GM12878 (cell line): ENCODE results near the gene PFDN4. TPM values are rescaled to one million over a fixed set of nuclear protein-coding genes. Genes with fewer than 3 reads are reported as not detected.
A peak's percentile ranks its signal among the peaks of the same experiment; 100 is the strongest.

Source experiments
- ATAC-seq: fragments of 200-7000 bp; cut with Tn5 transposase; 3 replicates; pipeline ENCODE4 v1.9.1; 2020; ENCODE audit warnings: mild to moderate bottlenecking, moderate library complexity
- BruUV-seq: library from RNA; stranded (reverse); fragments of 400-500 nt; replicated peaks from 2 replicates; lab custom pipeline; 2021; lab: Mats Ljungman, UMichigan
- CTCF ChIA-PET: fragments of 300-600 bp; sonication (Branson Sonifier 250); formaldehyde crosslinking; extraction: SDS; loops from one replicate; lab custom pipeline; 2021; ENCODE audit warnings: inconsistent platforms; lab: Yijun Ruan, JAX
- POLR2A ChIA-PET: fragments of 350-600 bp; formaldehyde crosslinking; extraction: SDS; loops from one replicate; lab custom pipeline; 2021; ENCODE audit warnings: inconsistent platforms; lab: Charles Lee
- RAD21 ChIA-PET: fragments of 300-600 bp; sonication (Branson Sonifier 250); formaldehyde crosslinking; loops from one replicate; lab custom pipeline; 2023; ENCODE audit warnings: antibody characterized with exemption; ENCODE audit not compliant: unreplicated experiment; lab: Charles Lee
- SMC1A ChIA-PET: fragments of 300-600 bp; sonication (Branson Sonifier 250); formaldehyde crosslinking; loops from one replicate; lab custom pipeline; 2023; ENCODE audit not compliant: unreplicated experiment, uncharacterized antibody; lab: Charles Lee
- DNase-seq: peaks from one replicate; pipeline ENCODE4 v3.0.0-alpha.2; 2011; ENCODE audit warnings: low read depth, low spot score
- FAIRE-seq: peaks from 3 replicates; lab custom pipeline; 2011; peaks lifted over from hg19 to GRCh38; lab: Jason Lieb, UNC
- H2AFZ ChIP-seq: 2 replicates; pipeline ENCODE4 v1.6.0; 2011; ENCODE audit warnings: low read depth, low read length, control low read depth; ENCODE audit not compliant: control insufficient read depth
- H3K27ac ChIP-seq: 2 replicates; pipeline ENCODE4 v1.5.1; 2011; ENCODE audit warnings: control low read depth; ENCODE audit not compliant: control insufficient read depth, insufficient read depth
- H3K27me3 ChIP-seq, 2 experiments: replicated peaks in 1 of 2; 2 replicates each; pipeline versions ENCODE4 v1.6.0 to v1.6.1; 2011; ENCODE audit warnings: low read length in 1 of 2; ENCODE audit not compliant: control insufficient read depth in 2 of 2, insufficient read depth in 2 of 2
- H3K36me3 ChIP-seq, 2 experiments: 2 replicates each; pipeline ENCODE4 v1.5.1; 2011; ENCODE audit warnings: low read length in 1 of 2; ENCODE audit not compliant: control insufficient read depth in 2 of 2, insufficient read depth in 2 of 2
- H3K4me1 ChIP-seq: 2 replicates; pipeline ENCODE4 v1.6.1; 2011; ENCODE audit warnings: mild to moderate bottlenecking, low read length, moderate library complexity, mixed read lengths; ENCODE audit not compliant: control insufficient read depth, insufficient read depth
- H3K4me2 ChIP-seq: 2 replicates; pipeline ENCODE4 v1.6.0; 2011; ENCODE audit warnings: control low read depth; ENCODE audit not compliant: control insufficient read depth, insufficient read depth
- H3K4me3 ChIP-seq: fragments of 200-600 bp; sonication (generic); 2 replicates; pipeline ENCODE4 v1.5.1; 2016
- H3K79me2 ChIP-seq: 2 replicates; pipeline ENCODE4 v1.6.0; 2011; ENCODE audit warnings: low read length; ENCODE audit not compliant: control insufficient read depth, insufficient read depth
- H3K9ac ChIP-seq: 2 replicates; pipeline ENCODE4 v1.8.0; 2011; ENCODE audit warnings: low read length, control low read depth, mixed read lengths; ENCODE audit not compliant: control insufficient read depth, insufficient read depth
- H3K9me3 ChIP-seq: replicated peaks from 3 replicates; pipeline ENCODE4 v1.5.1; 2011; ENCODE audit warnings: mild to moderate bottlenecking, low read length; ENCODE audit not compliant: control insufficient read depth, insufficient read depth
- H4K20me1 ChIP-seq: 2 replicates; pipeline ENCODE4 v1.6.0; 2011; ENCODE audit not compliant: control insufficient read depth, insufficient read depth
- ETV6 ChIP-seq, 2 experiments: fragments of 450-650 bp in 1 of 2; IDR thresholded peaks in 1 of 2; conservative IDR thresholded peaks in 1 of 2; 2 replicates each; pipeline ENCODE4 v1.6.1; 2014; ENCODE audit warnings: antibody characterized with exemption in 1 of 2, borderline replicate concordance in 1 of 2, low read depth in 1 of 2, mild to moderate bottlenecking in 1 of 2, moderate library complexity in 1 of 2
- NFXL1 ChIP-seq: fragments of 450-650 bp; IDR thresholded peaks from 2 replicates; pipeline ENCODE4 v1.6.1; 2017; ENCODE audit warnings: antibody characterized with exemption, mild to moderate bottlenecking, borderline replicate concordance
- in situ Hi-C: fragments of 300-500 bp; cut with MboI; formaldehyde crosslinking; loops from 9 replicates; pipeline ENCODE4 v1.14.3; 2018; ENCODE audit warnings: mixed read lengths
- intact Hi-C: fragments of 100-400 bp; cut with micrococcal nuclease; formaldehyde crosslinking; loops from one replicate; pipeline ENCODE4 v1.14.2; 2022; ENCODE audit not compliant: unreplicated experiment
- polyA plus RNA-seq, 11 experiments: library from polyadenylated mRNA; depleted of rRNA in 4 of 11; unstranded in 6 of 11; stranded (reverse) in 5 of 11; fragments of >200 nt; fragmentation: Nextera tagmentation in 4 of 11; fragmentation: Illumina TruSeq in 1 of 11; extraction: Ambion mirVana in 4 of 11; extraction: Trizol in 1 of 11; gene quantifications; 1 replicate in 1 of 11; 2 replicates in 10 of 11; pipeline versions ENCODE4 v1.2.1 to v1.2.3, GENCODE V29; 2011 to 2016; ENCODE audit warnings: inconsistent platforms in 2 of 11, missing spikeins in 2 of 11, low read depth in 1 of 11
- total RNA-seq, 4 experiments: library from RNA; depleted of rRNA in 3 of 4; stranded (reverse); fragments of >200 nt in 3 of 4; fragmentation: Illumina TruSeq in 1 of 4; extraction: Trizol in 1 of 4; gene quantifications; 2 replicates each; pipeline versions ENCODE4 v1.2.1 to v1.2.3, GENCODE V29; 2013 to 2021
- TF ChIP-seq, protein P1 (sequence below): IDR thresholded peaks from 2 replicates; pipeline ENCODE4 v1.6.1; 2011; ENCODE audit warnings: mild to moderate bottlenecking, low read depth, low read length, moderate library complexity; ENCODE audit not compliant: insufficient replicate concordance

Gene PFDN4
- total and polyA plus RNA-seq, 10 of the 15 experiments (the other 5 are each of a cell fraction or from before 2014, with no cell fraction given): 36.9 to 136 (median 82.8) TPM

DNA sequence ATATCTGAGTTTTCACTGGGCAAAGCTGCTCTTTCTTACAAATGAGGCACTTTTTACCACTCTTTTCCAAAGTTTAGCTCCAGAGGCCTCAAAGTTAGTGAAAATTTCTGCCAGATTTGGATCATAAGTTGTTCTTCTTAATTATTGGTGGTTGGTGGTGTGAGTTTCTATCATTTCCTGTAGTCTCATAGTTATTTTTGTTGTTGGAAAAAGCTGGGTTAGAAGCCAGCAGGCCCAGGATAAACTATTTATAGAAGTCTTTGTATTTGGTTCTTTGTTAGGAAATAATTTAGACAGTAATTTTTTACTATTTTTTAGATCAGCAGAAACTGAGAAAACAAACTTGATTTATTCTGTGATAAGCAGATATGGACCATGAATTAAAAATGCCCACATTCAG is 10.6 kb downstream of the PFDN4 start:
- intact Hi-C loops: no loop called here
- no peaks in the 10 kb centered on the region for H3K79me2 ChIP-seq
- no peak overlapping the region for H3K4me3 ChIP-seq
- ATAC-seq (no peak), DNase-seq (no peak), FAIRE-seq (no peak)
- BruUV-seq: no TSS peak
- H2AFZ ChIP-seq: no peak overlapping the region
- no peaks in the 10 kb centered on the region for H3K4me1 ChIP-seq
- no peaks in the 10 kb centered on the region for H3K9me3 ChIP-seq
- peaks cover 2 to 6% of the 10 kb centered on the region in 2 experiments; a peak in 3 of 4 replicates for H3K36me3 ChIP-seq
- ChIA-PET CTCF (interaction anchor here (1.2 to 3.3 kb wide), 5 partner anchors 10 to 429 kb away, joined by 3 to 15 read pairs (median 6); partner anchors contain the start of gene PFDN4), RAD21 (no interaction called here), SMC1A (interaction anchor here (1.6 to 1.7 kb wide), 2 partner anchors 10 to 428 kb away, joined by 5 to 8 read pairs; partner anchors contain the start of gene PFDN4), POLR2A (no interaction called here)
- H3K27me3 ChIP-seq: no peaks in the 10 kb centered on the region
- in situ Hi-C loops: no loop called here
- no peak overlapping the region for H3K4me2 ChIP-seq
- TF ChIP-seq NFXL1 (peak; percentile 70), ETV6 (conservative IDR thresholded peaks at IDR 0.05 in 1 of 2, IDR thresholded peaks at IDR 0.05 in 1 of 2; ENCODE audit: borderline replicate concordance in 1 of 2, low read depth in 1 of 2) (peak in 1 of 2 experiments; percentile 85; a peak in 1 of 4 replicates)
- TF ChIP-seq, protein P1, sequence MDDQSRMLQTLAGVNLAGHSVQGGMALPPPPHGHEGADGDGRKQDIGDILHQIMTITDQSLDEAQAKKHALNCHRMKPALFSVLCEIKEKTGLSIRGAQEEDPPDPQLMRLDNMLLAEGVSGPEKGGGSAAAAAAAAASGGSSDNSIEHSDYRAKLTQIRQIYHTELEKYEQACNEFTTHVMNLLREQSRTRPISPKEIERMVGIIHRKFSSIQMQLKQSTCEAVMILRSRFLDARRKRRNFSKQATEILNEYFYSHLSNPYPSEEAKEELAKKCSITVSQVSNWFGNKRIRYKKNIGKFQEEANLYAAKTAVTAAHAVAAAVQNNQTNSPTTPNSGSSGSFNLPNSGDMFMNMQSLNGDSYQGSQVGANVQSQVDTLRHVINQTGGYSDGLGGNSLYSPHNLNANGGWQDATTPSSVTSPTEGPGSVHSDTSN: no peak
- no peak overlapping the region for H3K9ac ChIP-seq
- no peak overlapping the region for H3K27ac ChIP-seq
- H4K20me1 ChIP-seq: no peaks in the 10 kb centered on the region
